ENCODE results near the gene LPAR3. TPM values are rescaled to one million over a fixed set of nuclear protein-coding genes. Genes with fewer than 3 reads are reported as not detected.

The LPAR3 gene
- total and polyA plus RNA-seq, 2 donors (not counting 1 experiment from before 2014, with no cell fraction given), result 1.8 to 7.6 TPM

DNA sequence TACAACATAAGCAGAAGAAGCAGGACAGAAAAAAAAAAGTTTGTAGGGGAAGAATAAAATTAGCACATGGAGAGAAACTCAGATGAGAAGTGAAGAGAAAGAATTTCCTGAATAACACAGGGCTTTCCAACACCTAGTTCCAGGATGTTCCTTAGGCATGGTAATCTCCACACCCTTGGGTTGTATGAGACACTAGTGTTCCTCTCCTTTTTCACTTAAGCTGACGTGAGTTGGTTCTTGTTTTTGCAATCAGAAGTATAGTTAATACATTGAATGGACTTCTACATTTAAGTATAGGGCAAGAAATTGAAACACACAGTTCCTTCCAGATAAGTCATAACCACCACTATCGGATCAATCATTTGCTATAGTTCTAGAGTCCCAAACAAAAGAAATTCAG lies 51.0 kb downstream of the LPAR3 start:
- Histone ChIP-seq H4K20me1 (ENCODE audit: control insufficient read depth, extremely low read depth, insufficient read depth, low read length) (no peaks in the 10 kb centered on the region), H3K27ac (ENCODE audit: insufficient read depth, low read length) (no peak overlapping the region), H3K9me3 (ENCODE audit: control insufficient read depth, insufficient read depth, low read depth, low read length) (no peaks in the 10 kb centered on the region), H3K27me3 (ENCODE audit: control insufficient read depth, insufficient read depth, low read length) (no peaks in the 10 kb centered on the region), H3K4me3 (replicated peaks in 1 of 4; ENCODE audit: control extremely low read depth in 1 of 4, insufficient read depth in 1 of 4, low read depth in 3 of 4, low read length in 4 of 4) (no peak overlapping the region), H3K79me2 (ENCODE audit: control insufficient read depth, insufficient read depth, low read length) (no peaks in the 10 kb centered on the region), H3K9ac (ENCODE audit: insufficient read depth, low read length) (no peak overlapping the region), H3K4me2 (ENCODE audit: extremely low read depth, insufficient read depth, low read length) (no peak overlapping the region), H3K4me1 (ENCODE audit: control insufficient read depth, extremely low read depth, insufficient read depth, low read length) (no peaks in the 10 kb centered on the region), H3K36me3 (ENCODE audit: control insufficient read depth, insufficient read depth, low read length) (no peaks in the 10 kb centered on the region), H2AFZ (ENCODE audit: low read length) (no peak overlapping the region)
- no peak for DNase-seq (ENCODE audit: low read depth in 2 of 2)
- TF ChIP-seq, protein P1, sequence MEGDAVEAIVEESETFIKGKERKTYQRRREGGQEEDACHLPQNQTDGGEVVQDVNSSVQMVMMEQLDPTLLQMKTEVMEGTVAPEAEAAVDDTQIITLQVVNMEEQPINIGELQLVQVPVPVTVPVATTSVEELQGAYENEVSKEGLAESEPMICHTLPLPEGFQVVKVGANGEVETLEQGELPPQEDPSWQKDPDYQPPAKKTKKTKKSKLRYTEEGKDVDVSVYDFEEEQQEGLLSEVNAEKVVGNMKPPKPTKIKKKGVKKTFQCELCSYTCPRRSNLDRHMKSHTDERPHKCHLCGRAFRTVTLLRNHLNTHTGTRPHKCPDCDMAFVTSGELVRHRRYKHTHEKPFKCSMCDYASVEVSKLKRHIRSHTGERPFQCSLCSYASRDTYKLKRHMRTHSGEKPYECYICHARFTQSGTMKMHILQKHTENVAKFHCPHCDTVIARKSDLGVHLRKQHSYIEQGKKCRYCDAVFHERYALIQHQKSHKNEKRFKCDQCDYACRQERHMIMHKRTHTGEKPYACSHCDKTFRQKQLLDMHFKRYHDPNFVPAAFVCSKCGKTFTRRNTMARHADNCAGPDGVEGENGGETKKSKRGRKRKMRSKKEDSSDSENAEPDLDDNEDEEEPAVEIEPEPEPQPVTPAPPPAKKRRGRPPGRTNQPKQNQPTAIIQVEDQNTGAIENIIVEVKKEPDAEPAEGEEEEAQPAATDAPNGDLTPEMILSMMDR (conservative IDR thresholded peaks at IDR 0.05 in 1 of 2, IDR thresholded peaks at IDR 0.05 in 1 of 2; ENCODE audit: low read depth in 1 of 2, low read length in 2 of 2), result no peak
- no peak for TF ChIP-seq EZH2 (IDR thresholded peaks at IDR 0.05; ENCODE audit: low read length, missing control alignments)

DNA sequence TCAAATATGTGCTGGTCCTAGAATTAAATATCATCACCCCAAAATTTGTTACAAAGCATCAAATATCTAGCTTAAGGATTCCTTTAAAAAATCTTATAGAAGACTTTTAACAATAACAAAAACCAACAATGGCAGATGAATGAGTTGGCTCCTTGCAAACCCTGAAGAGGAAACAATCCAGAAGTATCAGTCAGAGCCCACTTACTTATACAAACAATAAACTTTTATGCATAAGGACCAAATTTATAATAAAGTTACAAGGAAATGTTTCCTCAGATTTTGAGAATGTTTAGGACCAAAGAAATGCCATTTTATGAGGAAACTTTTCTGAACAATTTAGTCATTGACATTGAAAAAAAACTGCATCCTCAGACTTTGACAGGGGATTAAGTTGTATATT lies 52.7 kb downstream of the LPAR3 start:
- Histone ChIP-seq H2AFZ (ENCODE audit: low read length) (no peak overlapping the region), H3K4me3 (replicated peaks in 1 of 4; ENCODE audit: control extremely low read depth in 1 of 4, insufficient read depth in 1 of 4, low read depth in 3 of 4, low read length in 4 of 4) (no peak overlapping the region), H3K79me2 (ENCODE audit: control insufficient read depth, insufficient read depth, low read length) (no peaks in the 10 kb centered on the region), H3K4me2 (ENCODE audit: extremely low read depth, insufficient read depth, low read length) (no peak overlapping the region), H3K9me3 (ENCODE audit: control insufficient read depth, insufficient read depth, low read depth, low read length) (no peaks in the 10 kb centered on the region), H4K20me1 (ENCODE audit: control insufficient read depth, extremely low read depth, insufficient read depth, low read length) (no peaks in the 10 kb centered on the region), H3K4me1 (ENCODE audit: control insufficient read depth, extremely low read depth, insufficient read depth, low read length) (no peaks in the 10 kb centered on the region), H3K36me3 (ENCODE audit: control insufficient read depth, insufficient read depth, low read length) (no peaks in the 10 kb centered on the region), H3K9ac (ENCODE audit: insufficient read depth, low read length) (no peak overlapping the region), H3K27me3 (ENCODE audit: control insufficient read depth, insufficient read depth, low read length) (no peaks in the 10 kb centered on the region), H3K27ac (ENCODE audit: insufficient read depth, low read length) (no peak overlapping the region)
- TF ChIP-seq EZH2 (IDR thresholded peaks at IDR 0.05; ENCODE audit: low read length, missing control alignments), result no peak
- TF ChIP-seq, protein P1 (conservative IDR thresholded peaks at IDR 0.05 in 1 of 2, IDR thresholded peaks at IDR 0.05 in 1 of 2; ENCODE audit: low read depth in 1 of 2, low read length in 2 of 2), result no peak
- no peak for DNase-seq (ENCODE audit: low read depth in 2 of 2)

DNA sequence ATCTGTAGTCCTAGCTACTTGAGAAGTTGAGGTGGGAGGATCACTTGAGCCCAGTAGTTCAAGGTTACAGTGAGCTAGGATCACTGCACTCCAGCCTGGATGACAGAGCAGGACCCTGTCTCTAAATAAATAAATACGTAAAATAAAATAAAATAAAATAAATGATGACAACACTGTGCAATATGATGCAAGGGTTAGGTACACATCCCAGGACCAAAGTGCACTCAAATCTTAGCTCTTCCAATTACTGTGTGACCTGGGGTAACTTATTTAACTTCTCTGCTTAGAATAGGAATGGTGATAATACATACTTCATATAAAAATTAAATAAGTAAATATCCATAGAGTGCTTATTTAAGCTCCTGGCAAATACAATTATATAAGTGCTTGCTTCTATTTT lies 53.5 kb downstream of the LPAR3 start:
- DNase-seq (ENCODE audit: low read depth in 2 of 2), result no peak
- Histone ChIP-seq H3K27ac (ENCODE audit: insufficient read depth, low read length) (no peak overlapping the region), H3K36me3 (ENCODE audit: control insufficient read depth, insufficient read depth, low read length) (no peaks in the 10 kb centered on the region), H3K27me3 (ENCODE audit: control insufficient read depth, insufficient read depth, low read length) (no peaks in the 10 kb centered on the region), H3K9ac (ENCODE audit: insufficient read depth, low read length) (no peak overlapping the region), H2AFZ (ENCODE audit: low read length) (no peak overlapping the region), H3K4me1 (ENCODE audit: control insufficient read depth, extremely low read depth, insufficient read depth, low read length) (no peaks in the 10 kb centered on the region), H4K20me1 (ENCODE audit: control insufficient read depth, extremely low read depth, insufficient read depth, low read length) (no peaks in the 10 kb centered on the region), H3K4me3 (replicated peaks in 1 of 4; ENCODE audit: control extremely low read depth in 1 of 4, insufficient read depth in 1 of 4, low read depth in 3 of 4, low read length in 4 of 4) (no peak overlapping the region), H3K4me2 (ENCODE audit: extremely low read depth, insufficient read depth, low read length) (no peak overlapping the region), H3K79me2 (ENCODE audit: control insufficient read depth, insufficient read depth, low read length) (no peaks in the 10 kb centered on the region), H3K9me3 (ENCODE audit: control insufficient read depth, insufficient read depth, low read depth, low read length) (no peaks in the 10 kb centered on the region)
- TF ChIP-seq, protein P1 (conservative IDR thresholded peaks at IDR 0.05 in 1 of 2, IDR thresholded peaks at IDR 0.05 in 1 of 2; ENCODE audit: low read depth in 1 of 2, low read length in 2 of 2), result no peak
- TF ChIP-seq EZH2 (IDR thresholded peaks at IDR 0.05; ENCODE audit: low read length, missing control alignments), result no peak

Measured in fibroblast of lung (primary cell).